Fibroblast of skin of left quadriceps (primary cell): ENCODE results near the gene BCL11B.

Source experiments
- DNase-seq, 2 experiments: peaks; one replicate each; pipeline ENCODE4 v3.0.0-alpha.2; 2013; ENCODE audit warnings: low read depth in 2 of 2

Gene BCL11B

GRCh38 chr14:99267837-99268781 is 3.9 kb downstream of the BCL11B start:
- DNase-seq, result no peak

- no peak for DNase-seq
Measured at GRCh38 chr14:99267381-99267780, 4.6 kb downstream of the BCL11B start.

GRCh38 chr14:99266181-99267178 is 5.5 kb downstream of the BCL11B start:
- DNase-seq, result peak; percentile 67

GRCh38 chr14:99265571-99265970 is 6.4 kb downstream of the BCL11B start:
- no peak for DNase-seq

- DNase-seq, result no peak
Measured at GRCh38 chr14:99264691-99265450, 7.1 kb downstream of the BCL11B start.

GRCh38 chr14:99263564-99264330 is 8.2 kb downstream of the BCL11B start:
- DNase-seq, result no peak

GRCh38 chr14:99262977-99263448 is 9.0 kb downstream of the BCL11B start:
- DNase-seq, result no peak

GRCh38 chr14:99261912-99262787 is 9.8 kb downstream of the BCL11B start:
- no peak for DNase-seq

- DNase-seq, result no peak
Measured at GRCh38 chr14:99260587-99261551, 11.1 kb downstream of the BCL11B start.

- DNase-seq, result no peak
Measured at GRCh38 chr14:99260116-99260515, 11.9 kb downstream of the BCL11B start.

- DNase-seq, result no peak
Measured at GRCh38 chr14:99258876-99259726, 12.9 kb downstream of the BCL11B start.

- DNase-seq, result no peak
Measured at GRCh38 chr14:99258341-99258861, 13.6 kb downstream of the BCL11B start.

GRCh38 chr14:99257673-99258221 is 14.2 kb downstream of the BCL11B start:
- no peak for DNase-seq

- DNase-seq, result no peak
Measured at GRCh38 chr14:99257122-99257672, 14.8 kb downstream of the BCL11B start.

- no peak for DNase-seq
Measured at GRCh38 chr14:99256483-99256874, 15.5 kb downstream of the BCL11B start.

GRCh38 chr14:99255621-99256482 is 16.1 kb downstream of the BCL11B start:
- no peak for DNase-seq
